ENCODE results near the gene FBXO10. TPM values are rescaled to one million over a fixed set of nuclear protein-coding genes. Genes with fewer than 3 reads are reported as not detected.
"Not testable (repeated sequence)": the region's sequence is repeated elsewhere in the genome, so short reads cannot be mapped to it uniquely, and the experiment has no call there.

FBXO10 gene
- total RNA-seq, 4 donors from 2014 or later: 5.1 to 10.5 (median 7.2) TPM

DNA sequence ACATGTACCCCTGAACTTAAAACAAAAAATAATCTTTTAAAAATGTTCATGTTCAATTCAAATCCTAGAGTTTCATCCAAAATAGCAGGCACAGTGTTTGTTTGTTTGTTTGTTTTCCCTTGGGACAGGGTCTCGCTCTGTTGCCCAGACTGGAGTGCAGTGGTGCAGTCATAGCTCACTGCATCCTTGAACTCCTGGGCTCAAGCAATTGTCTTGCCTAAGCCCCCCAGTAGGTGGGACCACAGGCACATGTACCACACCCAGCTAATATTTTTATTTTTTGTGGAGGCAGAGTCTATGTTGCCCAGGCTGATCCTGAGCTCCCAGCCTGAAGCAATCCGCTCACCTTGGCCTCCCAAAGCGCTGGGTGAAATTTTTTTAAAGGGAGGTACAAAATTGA lies 95.4 kb downstream of the FBXO10 start:
- Histone ChIP-seq H3K4me3 (no peak overlapping the region), H3K27ac (no peak overlapping the region), H3K27me3 (peaks cover 5% of the 10 kb centered on the region), H3K4me1 (peaks cover 0 to 8% (median 5%) of the 10 kb centered on the region in 3 donors), H3K36me3 (no peaks in the 10 kb centered on the region), H3K9me3 (no peaks in the 10 kb centered on the region)
- no peak for ATAC-seq
- WGBS, 2 donors (ENCODE audit: low coverage in 1 of 2): 77 to 96% methylated on average over 3 of the region's 3 CpGs
- TF ChIP-seq POLR2AphosphoS5 (IDR thresholded peaks at IDR 0.05) (no peak), POLR2A (IDR thresholded peaks at IDR 0.05) (no peak), EP300 (IDR thresholded peaks at IDR 0.05) (no peak)
- TF ChIP-seq, protein P1, sequence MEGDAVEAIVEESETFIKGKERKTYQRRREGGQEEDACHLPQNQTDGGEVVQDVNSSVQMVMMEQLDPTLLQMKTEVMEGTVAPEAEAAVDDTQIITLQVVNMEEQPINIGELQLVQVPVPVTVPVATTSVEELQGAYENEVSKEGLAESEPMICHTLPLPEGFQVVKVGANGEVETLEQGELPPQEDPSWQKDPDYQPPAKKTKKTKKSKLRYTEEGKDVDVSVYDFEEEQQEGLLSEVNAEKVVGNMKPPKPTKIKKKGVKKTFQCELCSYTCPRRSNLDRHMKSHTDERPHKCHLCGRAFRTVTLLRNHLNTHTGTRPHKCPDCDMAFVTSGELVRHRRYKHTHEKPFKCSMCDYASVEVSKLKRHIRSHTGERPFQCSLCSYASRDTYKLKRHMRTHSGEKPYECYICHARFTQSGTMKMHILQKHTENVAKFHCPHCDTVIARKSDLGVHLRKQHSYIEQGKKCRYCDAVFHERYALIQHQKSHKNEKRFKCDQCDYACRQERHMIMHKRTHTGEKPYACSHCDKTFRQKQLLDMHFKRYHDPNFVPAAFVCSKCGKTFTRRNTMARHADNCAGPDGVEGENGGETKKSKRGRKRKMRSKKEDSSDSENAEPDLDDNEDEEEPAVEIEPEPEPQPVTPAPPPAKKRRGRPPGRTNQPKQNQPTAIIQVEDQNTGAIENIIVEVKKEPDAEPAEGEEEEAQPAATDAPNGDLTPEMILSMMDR (IDR thresholded peaks at IDR 0.05): no peak

DNA sequence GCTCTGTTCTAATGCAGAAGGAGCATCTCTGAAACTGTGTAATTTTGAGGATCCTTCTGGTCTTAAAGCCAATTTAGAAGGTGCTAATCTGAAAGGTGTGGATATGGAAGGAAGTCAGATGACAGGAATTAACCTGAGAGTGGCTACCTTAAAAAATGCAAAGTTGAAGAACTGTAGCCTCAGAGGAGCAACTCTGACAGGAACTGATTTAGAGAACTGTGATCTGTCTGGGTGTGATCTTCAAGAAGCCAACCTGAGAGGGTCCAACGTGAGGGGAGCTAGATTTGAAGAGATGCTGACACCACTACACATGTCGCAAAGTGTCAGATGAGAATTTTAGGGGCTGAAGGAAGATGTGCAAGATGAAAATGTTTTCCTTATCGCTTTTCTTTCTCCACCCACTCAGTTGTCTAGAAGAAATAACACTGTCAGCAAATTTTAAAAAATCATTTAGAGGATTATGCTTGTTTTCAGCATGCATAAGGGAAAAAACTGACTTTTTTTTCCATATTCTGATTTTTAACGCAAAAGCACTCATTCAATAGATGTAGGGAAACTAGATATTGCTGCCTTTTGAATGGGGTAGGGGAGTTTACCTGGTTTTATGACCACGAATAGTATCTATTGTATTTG lies 98.1 kb downstream of the FBXO10 start:
- 69% methylated on average over 5 of the region's 5 CpGs for WGBS, 2 donors (ENCODE audit: low coverage in 1 of 2)
- H3K36me3 ChIP-seq, H3K9me3 ChIP-seq, H3K4me3 ChIP-seq, H3K4me1 ChIP-seq, H3K27ac ChIP-seq, ATAC-seq, H3K27me3 ChIP-seq: not testable (repeated sequence)

DNA sequence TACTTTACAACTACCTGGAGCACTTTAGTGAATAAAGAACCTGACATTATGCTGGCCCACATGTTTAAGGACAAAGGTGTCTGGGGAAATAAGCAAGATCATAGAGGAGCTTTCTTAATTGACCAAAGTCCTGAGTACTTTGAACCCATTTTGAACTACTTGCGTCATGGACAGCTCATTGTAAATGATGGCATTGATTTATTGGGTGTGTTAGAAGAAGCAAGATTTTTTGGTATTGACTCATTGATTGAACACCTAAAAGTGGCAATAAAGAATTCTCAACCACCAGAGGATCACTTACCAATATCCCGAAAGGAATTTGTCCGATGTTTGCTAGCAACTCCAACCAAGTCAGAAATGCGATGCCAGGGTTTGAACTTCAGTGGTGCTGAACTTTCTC lies 98.7 kb downstream of the FBXO10 start:
- ATAC-seq: not testable (repeated sequence)
- WGBS, 2 donors (ENCODE audit: low coverage in 1 of 2): 82 to 94% methylated on average over 3 to 4 of the region's 4 CpGs

DNA sequence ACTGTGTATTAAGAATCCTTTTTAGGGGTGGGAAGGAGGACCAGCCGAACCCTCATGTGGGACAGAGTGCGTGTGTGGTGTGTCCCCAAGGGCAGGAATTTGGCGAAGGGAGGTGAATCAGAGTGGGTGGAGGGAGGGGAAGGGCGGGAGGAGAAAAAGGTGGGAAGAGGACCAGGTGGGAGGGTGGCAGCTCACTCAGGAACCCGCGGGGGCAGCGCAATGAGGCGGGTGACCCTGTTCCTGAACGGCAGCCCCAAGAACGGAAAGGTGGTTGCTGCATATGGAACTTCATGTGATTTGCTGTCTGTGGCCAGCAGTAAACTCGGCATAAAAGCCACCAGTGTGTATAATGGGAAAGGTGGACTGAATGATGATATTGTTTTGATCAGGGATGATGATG lies 99.2 kb downstream of the FBXO10 start:
- no peak for ATAC-seq
- peaks cover 0 to 13% (median 0%) of the 10 kb centered on the region in 3 donors for H3K4me1 ChIP-seq
- TF ChIP-seq EP300 (IDR thresholded peaks at IDR 0.05) (no peak), POLR2AphosphoS5 (IDR thresholded peaks at IDR 0.05) (no peak), POLR2A (IDR thresholded peaks at IDR 0.05) (no peak)
- TF ChIP-seq, protein P1 (IDR thresholded peaks at IDR 0.05): no peak
- 63 to 80% methylated on average over 2 to 10 of the region's 11 CpGs for WGBS, 2 donors (ENCODE audit: low coverage in 1 of 2)
- H3K9me3 ChIP-seq: peaks cover 0 to 4% (median 0%) of the 10 kb centered on the region in 3 donors
- no peak overlapping the region for H3K27ac ChIP-seq
- no peaks in the 10 kb centered on the region for H3K36me3 ChIP-seq
- H3K4me3 ChIP-seq: no peak overlapping the region
- H3K27me3 ChIP-seq: peaks cover 5% of the 10 kb centered on the region

More for the DNA sequence above, 98.7 kb downstream of the FBXO10 start:
- H3K4me3 ChIP-seq, H3K9me3 ChIP-seq, H3K36me3 ChIP-seq, H3K27me3 ChIP-seq, H3K4me1 ChIP-seq, H3K27ac ChIP-seq: not testable (repeated sequence)

DNA sequence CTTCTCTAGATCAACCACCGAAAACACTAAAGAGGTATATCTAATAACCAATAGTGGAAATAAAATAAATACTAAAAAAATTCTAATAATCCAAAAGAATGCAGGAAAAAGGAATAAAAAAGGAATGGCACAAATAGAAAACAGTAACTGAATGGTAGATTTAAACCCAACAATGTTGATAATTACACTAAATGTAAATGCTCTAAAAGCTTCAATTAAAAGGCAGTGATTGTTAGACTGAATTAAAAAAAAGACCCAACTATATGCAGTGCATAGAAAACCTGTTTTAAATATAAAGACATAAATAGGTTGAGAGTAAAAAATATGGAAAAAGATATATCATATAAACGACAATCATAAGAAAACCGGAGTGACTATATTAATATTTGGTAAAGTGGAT lies 101.7 kb downstream of the FBXO10 start:
- Histone ChIP-seq H3K27ac (no peak overlapping the region), H3K4me3 (no peak overlapping the region), H3K27me3 (peaks cover 5% of the 10 kb centered on the region), H3K4me1 (peaks cover 0 to 16% (median 0%) of the 10 kb centered on the region in 3 donors), H3K36me3 (no peaks in the 10 kb centered on the region), H3K9me3 (peaks cover 0 to 4% (median 0%) of the 10 kb centered on the region in 3 donors)
- WGBS, 2 donors (ENCODE audit: low coverage in 1 of 2): 90 to 97% methylated on average over 3 of the region's 3 CpGs
- TF ChIP-seq POLR2A (IDR thresholded peaks at IDR 0.05) (no peak), POLR2AphosphoS5 (IDR thresholded peaks at IDR 0.05) (no peak), EP300 (IDR thresholded peaks at IDR 0.05) (no peak)
- TF ChIP-seq, protein P1 (IDR thresholded peaks at IDR 0.05): no peak
- ATAC-seq: no peak

DNA sequence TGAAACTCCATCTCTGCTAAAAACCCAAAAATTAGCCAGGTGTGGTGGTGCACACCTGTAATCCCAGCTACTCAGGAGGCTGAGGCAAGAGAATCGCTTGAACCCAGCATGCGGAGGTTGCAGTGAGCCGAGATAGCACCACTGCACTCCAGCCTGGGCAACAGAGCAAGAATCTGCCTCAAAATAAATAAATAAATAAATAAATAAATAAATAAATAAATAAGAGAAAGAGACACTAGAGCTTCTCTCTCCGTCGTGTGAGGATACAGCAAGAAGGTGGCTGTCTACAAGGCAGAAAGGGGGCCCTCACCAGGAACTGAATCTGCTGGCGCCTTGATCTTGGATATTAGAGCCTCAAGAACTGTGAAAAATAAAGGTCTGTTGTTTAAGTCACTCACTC lies 102.2 kb downstream of the FBXO10 start:
- H3K4me3 ChIP-seq, ATAC-seq, H3K27ac ChIP-seq, H3K27me3 ChIP-seq, H3K36me3 ChIP-seq, H3K9me3 ChIP-seq: not testable (repeated sequence)
- H3K4me1 ChIP-seq: peaks cover 0 to 16% (median 0%) of the 10 kb centered on the region in 3 donors
- WGBS, 2 donors (ENCODE audit: low coverage in 1 of 2): 0 to 29% methylated on average over 2 to 3 of the region's 6 CpGs
